Breast epithelium (tissue), 4 donors: ENCODE results near the gene TNNT2. TPM values are rescaled to one million over a fixed set of nuclear protein-coding genes. Genes with fewer than 3 reads are reported as not detected.
A peak's percentile ranks its signal among the peaks of the same experiment; 100 is the strongest.

Experiments
- DNase-seq, 2 donors: peaks; one replicate each; pipeline ENCODE4 v3.0.0-alpha.2; 2019; ENCODE audit warnings: low spot score in 2 of 2
- H3K27ac ChIP-seq, 2 donors: fragments of 200-600 bp; sonication (generic) in 1 of 2; one replicate each; pipeline ENCODE4 v1.5.1; 2016 to 2019; ENCODE audit warnings: mild to moderate bottlenecking in 1 of 2
- H3K27me3 ChIP-seq, 2 donors: fragments of 200-600 bp; sonication (generic) in 1 of 2; one replicate each; pipeline versions ENCODE4 v1.5.1 to v1.6.0; 2017 to 2019; ENCODE audit warnings: control low read depth in 1 of 2, mild to moderate bottlenecking in 1 of 2
- H3K36me3 ChIP-seq: fragments of 200-600 bp; one replicate; pipeline ENCODE4 v1.5.1; 2019
- H3K4me1 ChIP-seq, 2 donors: fragments of 200-600 bp; sonication (generic); one replicate each; pipeline ENCODE4 v1.5.1; 2016 to 2019; ENCODE audit warnings: control low read depth in 1 of 2
- H3K4me3 ChIP-seq, 3 donors: fragments of 200-600 bp; sonication (generic); 1 replicate in 2 of 3; 2 replicates in 1 of 3; pipeline ENCODE4 v1.5.1; 2016 to 2019; ENCODE audit warnings: mild to moderate bottlenecking in 3 of 3, moderate library complexity in 2 of 3
- H3K9me3 ChIP-seq, 2 donors: fragments of 200-600 bp; sonication (generic) in 1 of 2; one replicate each; pipeline ENCODE4 v1.5.1; 2016 to 2019; ENCODE audit warnings: control low read depth in 1 of 2
- POLR2A ChIP-seq: fragments of 450-650 bp; IDR thresholded peaks from one replicate; pipeline ENCODE4 v1.6.1; 2016; ENCODE audit warnings: antibody characterized with exemption, mild to moderate bottlenecking, moderate library complexity
- POLR2AphosphoS5 ChIP-seq, 3 donors: sonication (generic); formaldehyde crosslinking; IDR thresholded peaks; one replicate each; pipeline ENCODE4 v1.6.1; 2017; ENCODE audit warnings: antibody characterized with exemption in 3 of 3
- intact Hi-C: fragments of 100-400 bp; cut with DNase I; formaldehyde crosslinking; loops from one replicate; pipeline ENCODE4 v1.15.1; 2023; ENCODE audit warnings: low total_unique reads
- total RNA-seq, 3 donors: library from RNA; depleted of rRNA; stranded (reverse); fragments of >200 nt; gene quantifications; one replicate each; pipeline ENCODE4 v1.1.0, GENCODE V29; 2016
- TF ChIP-seq, protein P1 (sequence below), 3 donors: fragments of 450-650 bp; IDR thresholded peaks; one replicate each; pipeline ENCODE4 v1.5.1; 2016 to 2017; ENCODE audit warnings: antibody characterized with exemption in 3 of 3, mild to moderate bottlenecking in 3 of 3, moderate library complexity in 3 of 3

The TNNT2 gene
- total RNA-seq, 3 donors from 2014 or later = 1.3 to 2.6 TPM; not detected in 1

DNA sequence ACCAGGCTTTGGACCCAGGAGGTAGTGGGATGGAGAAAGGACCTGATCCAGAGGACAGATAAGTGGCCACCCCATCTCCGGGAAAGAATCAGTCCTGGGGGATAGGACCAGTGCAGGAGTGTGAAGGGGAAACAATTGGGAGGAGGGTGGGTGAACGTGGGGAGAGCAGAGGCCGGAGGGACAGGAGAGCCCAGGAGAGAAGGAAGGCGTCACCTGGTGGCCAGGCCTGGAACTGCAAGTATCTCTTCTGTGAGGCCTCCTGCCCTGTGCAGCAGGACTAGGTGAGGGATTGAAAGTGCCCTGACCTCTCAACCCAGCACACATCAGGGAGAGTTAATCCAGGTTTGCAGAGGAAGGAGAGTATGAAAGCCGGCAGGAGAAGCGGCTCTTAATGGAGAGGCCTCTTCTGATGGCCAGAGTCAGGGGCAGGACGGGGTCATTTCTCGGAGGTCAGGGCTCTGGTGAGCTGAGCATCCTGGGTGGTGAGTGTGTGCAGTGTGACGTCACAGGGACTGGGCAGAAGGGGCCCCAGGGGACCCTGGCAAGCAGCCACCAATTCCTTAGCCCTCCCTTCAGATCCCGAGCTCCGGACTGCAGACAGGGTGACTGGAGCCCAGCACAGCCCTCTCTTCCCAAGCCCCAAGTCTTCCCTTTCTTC, 30.8 kb upstream of the TNNT2 start:
- no peaks in the 10 kb centered on the region for H3K9me3 ChIP-seq
- H3K27ac ChIP-seq = no peak overlapping the region
- H3K4me3 ChIP-seq = no peak overlapping the region
- DNase-seq = peak; percentile 76 to 84
- H3K36me3 ChIP-seq = no peaks in the 10 kb centered on the region
- no peaks in the 10 kb centered on the region for H3K4me1 ChIP-seq
- H3K27me3 ChIP-seq = no peaks in the 10 kb centered on the region
- intact Hi-C loops = no loop called here
- no peak for TF ChIP-seq POLR2A
- TF ChIP-seq POLR2AphosphoS5 (IDR thresholded peaks at IDR 0.05) = no peak
- TF ChIP-seq, protein P1, sequence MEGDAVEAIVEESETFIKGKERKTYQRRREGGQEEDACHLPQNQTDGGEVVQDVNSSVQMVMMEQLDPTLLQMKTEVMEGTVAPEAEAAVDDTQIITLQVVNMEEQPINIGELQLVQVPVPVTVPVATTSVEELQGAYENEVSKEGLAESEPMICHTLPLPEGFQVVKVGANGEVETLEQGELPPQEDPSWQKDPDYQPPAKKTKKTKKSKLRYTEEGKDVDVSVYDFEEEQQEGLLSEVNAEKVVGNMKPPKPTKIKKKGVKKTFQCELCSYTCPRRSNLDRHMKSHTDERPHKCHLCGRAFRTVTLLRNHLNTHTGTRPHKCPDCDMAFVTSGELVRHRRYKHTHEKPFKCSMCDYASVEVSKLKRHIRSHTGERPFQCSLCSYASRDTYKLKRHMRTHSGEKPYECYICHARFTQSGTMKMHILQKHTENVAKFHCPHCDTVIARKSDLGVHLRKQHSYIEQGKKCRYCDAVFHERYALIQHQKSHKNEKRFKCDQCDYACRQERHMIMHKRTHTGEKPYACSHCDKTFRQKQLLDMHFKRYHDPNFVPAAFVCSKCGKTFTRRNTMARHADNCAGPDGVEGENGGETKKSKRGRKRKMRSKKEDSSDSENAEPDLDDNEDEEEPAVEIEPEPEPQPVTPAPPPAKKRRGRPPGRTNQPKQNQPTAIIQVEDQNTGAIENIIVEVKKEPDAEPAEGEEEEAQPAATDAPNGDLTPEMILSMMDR (IDR thresholded peaks at IDR 0.05) = peak; percentile 80 to 95 (median 88)

DNA sequence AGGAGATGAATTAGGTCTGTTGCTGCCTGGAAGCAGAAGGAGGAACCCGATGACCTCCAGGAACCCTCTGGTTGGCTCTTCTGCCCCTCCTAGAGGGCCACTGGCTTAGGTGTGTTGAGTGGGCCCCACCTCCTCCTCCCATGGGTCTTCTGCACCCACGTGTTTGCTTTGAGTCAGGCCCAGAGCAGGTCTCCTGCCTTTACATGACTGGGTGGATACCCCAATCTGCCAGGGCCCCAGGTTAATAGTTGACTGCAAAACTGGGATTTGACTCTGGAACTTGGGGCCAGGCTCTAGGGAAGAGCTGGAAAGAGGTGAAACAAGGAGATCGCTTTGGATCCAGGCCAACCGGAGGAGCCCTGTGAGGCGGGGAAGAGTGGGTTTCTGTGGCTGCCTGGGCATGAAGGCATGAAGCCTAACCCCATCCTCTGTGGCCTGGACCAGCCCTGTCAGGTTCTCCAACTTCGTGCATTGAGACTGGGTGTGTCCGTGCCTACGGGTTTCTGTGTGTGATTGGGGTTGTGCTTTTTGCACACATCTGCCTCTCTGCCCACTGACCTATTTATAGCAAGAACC, 29.4 kb upstream of the TNNT2 start:
- intact Hi-C loops = no loop called here
- H3K36me3 ChIP-seq = no peaks in the 10 kb centered on the region
- no peaks in the 10 kb centered on the region for H3K4me1 ChIP-seq
- no peak for DNase-seq
- H3K9me3 ChIP-seq = no peaks in the 10 kb centered on the region
- no peak overlapping the region for H3K4me3 ChIP-seq
- H3K27ac ChIP-seq = no peak overlapping the region
- TF ChIP-seq, protein P1 (IDR thresholded peaks at IDR 0.05) = no peak
- no peak for TF ChIP-seq POLR2AphosphoS5 (IDR thresholded peaks at IDR 0.05)
- no peak for TF ChIP-seq POLR2A
- no peaks in the 10 kb centered on the region for H3K27me3 ChIP-seq

DNA sequence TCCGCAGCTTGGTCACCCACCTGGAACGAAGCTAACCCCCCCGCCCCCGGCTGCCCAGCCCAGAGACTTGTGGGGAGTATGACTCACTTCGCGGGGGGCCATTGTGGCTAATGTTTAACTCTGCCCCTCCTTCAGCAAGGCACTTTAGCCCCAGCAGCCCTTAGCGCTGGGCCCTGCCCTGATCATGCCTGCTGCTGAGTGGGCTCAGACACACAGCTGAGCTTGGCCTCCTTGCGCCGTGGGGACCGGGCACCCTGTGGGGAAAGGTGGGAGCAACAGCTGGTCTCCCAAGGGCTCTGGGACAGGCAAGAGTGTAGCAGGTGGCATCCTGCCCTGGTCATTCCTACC, 28.0 kb upstream of the TNNT2 start:
- intact Hi-C loops = no loop called here
- DNase-seq = no peak
- no peaks in the 10 kb centered on the region for H3K27me3 ChIP-seq
- H3K36me3 ChIP-seq = no peaks in the 10 kb centered on the region
- no peaks in the 10 kb centered on the region for H3K9me3 ChIP-seq
- no peak overlapping the region for H3K27ac ChIP-seq
- H3K4me3 ChIP-seq = no peak overlapping the region
- TF ChIP-seq POLR2AphosphoS5 (IDR thresholded peaks at IDR 0.05) (no peak), POLR2A (no peak)
- TF ChIP-seq, protein P1 (IDR thresholded peaks at IDR 0.05) = no peak
- H3K4me1 ChIP-seq = no peaks in the 10 kb centered on the region

DNA sequence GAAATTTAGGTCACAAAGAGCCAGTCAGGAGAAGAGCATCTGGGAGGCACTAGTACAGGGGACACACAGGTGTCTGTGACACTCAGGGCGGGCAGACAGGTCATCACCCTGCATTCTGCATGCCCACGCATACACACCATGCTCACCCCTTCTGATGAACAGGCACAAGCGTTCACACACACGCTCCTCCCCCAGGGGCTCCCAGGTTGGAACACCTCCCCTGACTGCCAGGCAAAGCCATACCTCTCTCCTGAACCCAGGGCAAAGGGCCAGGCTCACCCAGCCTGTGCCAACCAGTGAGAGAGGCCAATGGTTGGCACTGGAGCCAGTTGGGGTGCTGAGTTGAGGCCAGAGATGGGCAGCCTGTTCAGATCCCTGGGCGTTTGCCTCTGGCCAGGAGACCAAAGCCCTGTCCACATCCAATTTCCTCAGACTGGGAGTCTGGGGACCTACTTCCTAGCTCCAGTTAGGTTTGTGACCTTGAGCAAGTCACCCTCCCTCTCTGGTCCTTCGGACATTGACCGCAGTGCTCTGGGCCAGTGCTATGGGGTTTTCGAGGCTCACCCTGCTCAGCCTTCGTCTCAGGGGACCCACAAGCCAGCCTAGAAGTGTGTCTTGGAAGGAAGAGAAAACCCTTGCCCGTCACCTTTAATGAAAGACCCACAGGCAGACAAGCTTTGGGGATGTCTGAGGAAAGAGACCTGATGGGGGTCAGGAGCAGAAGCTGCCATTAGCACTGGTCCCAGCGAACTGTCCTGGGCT, 27.4 kb upstream of the TNNT2 start:
- TF ChIP-seq, protein P1 (IDR thresholded peaks at IDR 0.05) = no peak
- TF ChIP-seq POLR2A = no peak
- no peak for TF ChIP-seq POLR2AphosphoS5 (IDR thresholded peaks at IDR 0.05)
- Histone ChIP-seq H3K36me3 (no peaks in the 10 kb centered on the region), H3K4me3 (no peak overlapping the region), H3K27ac (no peak overlapping the region), H3K4me1 (no peaks in the 10 kb centered on the region), H3K9me3 (no peaks in the 10 kb centered on the region), H3K27me3 (no peaks in the 10 kb centered on the region)
- intact Hi-C loops = no loop called here
- no peak for DNase-seq

DNA sequence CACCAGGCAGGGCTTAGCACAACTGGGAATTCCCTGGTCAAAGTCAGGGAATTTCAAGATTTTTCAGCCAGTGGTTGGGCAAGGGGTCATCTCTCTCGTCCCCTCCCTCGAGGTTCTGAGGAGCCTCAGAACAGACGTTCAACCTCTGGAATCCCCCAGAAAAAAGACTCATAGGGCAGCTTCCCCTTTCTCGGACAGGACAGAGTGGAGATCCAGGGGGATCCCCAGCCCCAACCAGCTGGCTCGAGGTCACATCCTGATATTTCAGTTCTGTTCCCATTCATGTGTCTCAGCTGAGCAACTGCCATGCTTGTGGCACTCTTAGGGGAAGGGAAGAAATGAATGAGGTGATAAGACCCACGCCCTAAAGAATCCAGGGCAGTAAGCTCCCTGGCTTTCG, 26.6 kb upstream of the TNNT2 start:
- H3K27ac ChIP-seq = no peak overlapping the region
- H3K9me3 ChIP-seq = no peaks in the 10 kb centered on the region
- TF ChIP-seq POLR2A = no peak
- TF ChIP-seq POLR2AphosphoS5 (IDR thresholded peaks at IDR 0.05) = no peak
- TF ChIP-seq, protein P1 (IDR thresholded peaks at IDR 0.05) = no peak
- no peaks in the 10 kb centered on the region for H3K4me1 ChIP-seq
- no peaks in the 10 kb centered on the region for H3K27me3 ChIP-seq
- H3K4me3 ChIP-seq = no peak overlapping the region
- intact Hi-C loops = no loop called here
- no peaks in the 10 kb centered on the region for H3K36me3 ChIP-seq
- no peak for DNase-seq
